ENCODE measurements around the gene FLYWCH1.
A peak's percentile ranks its signal among the peaks of the same experiment; 100 is the strongest.

The FLYWCH1 gene

GRCh38 chr16:2971985-2972784 lies 60.5 kb downstream of the FLYWCH1 start:
- H3K4me1 ChIP-seq (ENCODE audit: control insufficient read depth, insufficient read depth, low read length, poor library complexity, severe bottlenecking), result no peaks in the 10 kb centered on the region
- peaks cover 40% of the 10 kb centered on the region for H3K36me3 ChIP-seq (ENCODE audit: control insufficient read depth, insufficient read depth, low read length)
- 91% methylated on average over 14 to 15 of the region's 15 CpGs for WGBS, 2 experiments (ENCODE audit: insufficient coverage in 2 of 2)
- no peaks in the 10 kb centered on the region for H3K9me3 ChIP-seq (ENCODE audit: control insufficient read depth, low read length)
- peak overlapping the region; percentile 5 for H3K27ac ChIP-seq (ENCODE audit: low read depth, low read length, severe bottlenecking)
- H3K4me3 ChIP-seq (ENCODE audit: extremely low read depth, insufficient read depth, low read length, poor library complexity, severe bottlenecking), result no peak overlapping the region

- 83 to 98% methylated on average over 5 of the region's 5 CpGs for WGBS, 2 experiments (ENCODE audit: insufficient coverage in 2 of 2)
- peaks cover 47% of the 10 kb centered on the region for H3K36me3 ChIP-seq (ENCODE audit: control insufficient read depth, insufficient read depth, low read length)
- no peaks in the 10 kb centered on the region for H3K4me1 ChIP-seq (ENCODE audit: control insufficient read depth, insufficient read depth, low read length, poor library complexity, severe bottlenecking)
- no peak overlapping the region for H3K4me3 ChIP-seq (ENCODE audit: extremely low read depth, insufficient read depth, low read length, poor library complexity, severe bottlenecking)
- H3K9me3 ChIP-seq (ENCODE audit: control insufficient read depth, low read length), result no peaks in the 10 kb centered on the region
- H3K27ac ChIP-seq (ENCODE audit: low read depth, low read length, severe bottlenecking), result no peak overlapping the region
These were observed 61.4 kb downstream of the FLYWCH1 start for GRCh38 chr16:2973093-2973492.

DNA sequence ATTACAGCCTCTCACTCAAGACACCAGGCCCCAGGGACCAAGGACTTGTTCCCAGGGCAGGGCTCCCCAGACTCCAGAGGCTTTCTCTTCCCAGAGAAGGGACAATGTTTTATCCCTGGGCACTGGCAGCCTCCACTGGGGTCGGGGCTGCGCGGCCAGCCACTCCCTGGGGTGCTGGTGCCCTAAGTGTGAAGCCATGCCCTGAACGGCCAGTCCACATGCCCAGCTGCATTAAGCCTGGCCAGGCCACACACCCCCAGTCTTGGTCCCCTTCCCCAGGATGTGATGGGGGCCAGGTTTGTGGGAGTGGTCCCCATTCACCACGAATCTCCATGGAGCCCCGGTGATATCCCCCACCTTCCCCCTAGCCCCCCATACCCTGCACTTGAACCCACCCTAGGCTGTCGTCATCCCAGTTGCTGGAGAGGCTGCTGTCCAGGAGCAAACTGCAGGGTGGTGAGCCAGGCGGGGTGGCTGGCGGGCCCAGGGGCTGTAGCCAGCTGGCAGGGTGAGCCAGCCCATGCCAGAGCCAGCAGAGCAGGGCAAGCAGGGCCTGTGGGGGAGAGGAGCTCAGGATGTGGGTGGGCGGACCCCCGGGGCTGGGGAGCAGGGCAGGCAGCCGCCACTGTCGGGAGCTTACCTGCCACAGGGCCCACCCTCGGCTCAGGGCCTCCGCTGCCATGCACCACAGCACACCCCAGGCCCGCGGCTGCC lies 62.0 kb downstream of the FLYWCH1 start:
- Histone ChIP-seq H3K4me3 (ENCODE audit: extremely low read depth, insufficient read depth, low read length, poor library complexity, severe bottlenecking) (no peak overlapping the region), H3K4me1 (ENCODE audit: control insufficient read depth, insufficient read depth, low read length, poor library complexity, severe bottlenecking) (no peaks in the 10 kb centered on the region), H3K36me3 (ENCODE audit: control insufficient read depth, insufficient read depth, low read length) (peaks cover 50% of the 10 kb centered on the region), H3K9me3 (ENCODE audit: control insufficient read depth, low read length) (no peaks in the 10 kb centered on the region), H3K27ac (ENCODE audit: low read depth, low read length, severe bottlenecking) (no peak overlapping the region)
- WGBS, 2 experiments (ENCODE audit: insufficient coverage in 2 of 2), result 90 to 96% methylated on average over 13 to 14 of the region's 17 CpGs

GRCh38 chr16:2974319-2975056 lies 62.8 kb downstream of the FLYWCH1 start:
- H3K4me3 ChIP-seq (ENCODE audit: extremely low read depth, insufficient read depth, low read length, poor library complexity, severe bottlenecking), result no peak overlapping the region
- H3K27ac ChIP-seq (ENCODE audit: low read depth, low read length, severe bottlenecking), result no peak overlapping the region
- peaks cover 50% of the 10 kb centered on the region for H3K36me3 ChIP-seq (ENCODE audit: control insufficient read depth, insufficient read depth, low read length)
- no peaks in the 10 kb centered on the region for H3K4me1 ChIP-seq (ENCODE audit: control insufficient read depth, insufficient read depth, low read length, poor library complexity, severe bottlenecking)
- WGBS, 2 experiments (ENCODE audit: insufficient coverage in 2 of 2), result 95% methylated on average over 13 to 15 of the region's 15 CpGs
- H3K9me3 ChIP-seq (ENCODE audit: control insufficient read depth, low read length), result no peaks in the 10 kb centered on the region

GRCh38 chr16:2975161-2975795 lies 63.5 kb downstream of the FLYWCH1 start:
- 91 to 96% methylated on average over 26 to 28 of the region's 28 CpGs for WGBS, 2 experiments (ENCODE audit: insufficient coverage in 2 of 2)
- no peak overlapping the region for H3K4me3 ChIP-seq (ENCODE audit: extremely low read depth, insufficient read depth, low read length, poor library complexity, severe bottlenecking)
- H3K36me3 ChIP-seq (ENCODE audit: control insufficient read depth, insufficient read depth, low read length), result peaks cover 50% of the 10 kb centered on the region
- no peaks in the 10 kb centered on the region for H3K4me1 ChIP-seq (ENCODE audit: control insufficient read depth, insufficient read depth, low read length, poor library complexity, severe bottlenecking)
- no peak overlapping the region for H3K27ac ChIP-seq (ENCODE audit: low read depth, low read length, severe bottlenecking)
- no peaks in the 10 kb centered on the region for H3K9me3 ChIP-seq (ENCODE audit: control insufficient read depth, low read length)

DNA sequence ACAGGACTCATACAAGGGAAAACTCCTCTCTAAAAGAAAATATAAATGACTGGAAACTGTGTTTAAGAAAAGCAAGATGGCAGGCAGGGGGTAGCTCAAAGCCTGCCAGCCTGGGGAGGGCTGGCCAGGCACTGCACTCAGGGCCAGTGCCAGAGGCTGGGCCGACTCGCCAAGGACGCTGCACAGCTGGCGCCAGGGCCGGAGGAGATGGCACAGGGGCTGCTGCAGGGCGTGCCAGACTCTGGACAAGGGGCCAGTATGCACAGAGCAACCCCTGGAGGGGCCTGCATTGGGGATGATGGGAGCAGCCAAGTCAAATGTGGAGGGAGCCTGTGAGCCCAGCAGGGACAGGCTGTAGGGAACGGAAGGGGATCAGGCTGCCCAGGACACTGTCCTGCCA lies 64.5 kb downstream of the FLYWCH1 start:
- H3K36me3 ChIP-seq (ENCODE audit: control insufficient read depth, insufficient read depth, low read length), result peaks cover 50% of the 10 kb centered on the region

DNA sequence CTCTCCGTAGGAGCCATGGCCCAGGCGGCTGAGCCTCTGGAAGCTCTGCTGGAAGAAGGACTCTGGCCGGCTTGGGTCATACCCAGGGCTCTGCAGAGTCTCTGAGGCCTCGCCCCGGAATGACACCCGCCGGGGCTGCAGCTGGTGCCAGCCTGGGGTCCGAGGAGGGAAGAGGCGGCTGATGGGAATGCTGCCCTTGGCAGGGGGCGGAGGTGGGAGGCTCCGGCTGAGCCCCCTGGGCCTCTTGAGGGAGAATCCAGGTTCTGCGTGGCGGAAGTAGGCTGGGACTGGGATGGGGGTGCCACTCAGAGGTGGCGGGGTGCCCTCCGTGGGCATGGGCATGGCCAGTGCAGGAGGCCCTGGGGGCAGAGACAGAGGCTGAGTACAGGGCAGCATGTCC lies 64.9 kb downstream of the FLYWCH1 start:
- Histone ChIP-seq H3K4me3 (ENCODE audit: extremely low read depth, insufficient read depth, low read length, poor library complexity, severe bottlenecking) (no peak overlapping the region), H3K36me3 (ENCODE audit: control insufficient read depth, insufficient read depth, low read length) (peaks cover 50% of the 10 kb centered on the region), H3K9me3 (ENCODE audit: control insufficient read depth, low read length) (no peaks in the 10 kb centered on the region), H3K4me1 (ENCODE audit: control insufficient read depth, insufficient read depth, low read length, poor library complexity, severe bottlenecking) (peaks cover 9% of the 10 kb centered on the region), H3K27ac (ENCODE audit: low read depth, low read length, severe bottlenecking) (no peak overlapping the region)
- 95 to 98% methylated on average over 11 to 12 of the region's 15 CpGs for WGBS, 2 experiments (ENCODE audit: insufficient coverage in 2 of 2)

More for the DNA sequence above, 64.5 kb downstream of the FLYWCH1 start:
- 82 to 97% methylated on average over 1 to 7 of the region's 7 CpGs for WGBS, 2 experiments (ENCODE audit: insufficient coverage in 2 of 2)
- Histone ChIP-seq H3K9me3 (ENCODE audit: control insufficient read depth, low read length) (no peaks in the 10 kb centered on the region), H3K27ac (ENCODE audit: low read depth, low read length, severe bottlenecking) (no peak overlapping the region), H3K4me1 (ENCODE audit: control insufficient read depth, insufficient read depth, low read length, poor library complexity, severe bottlenecking) (peaks cover 5% of the 10 kb centered on the region), H3K4me3 (ENCODE audit: extremely low read depth, insufficient read depth, low read length, poor library complexity, severe bottlenecking) (no peak overlapping the region)

GRCh38 chr16:2977440-2977839 lies 65.7 kb downstream of the FLYWCH1 start:
- Histone ChIP-seq H3K4me3 (ENCODE audit: extremely low read depth, insufficient read depth, low read length, poor library complexity, severe bottlenecking) (no peak overlapping the region), H3K36me3 (ENCODE audit: control insufficient read depth, insufficient read depth, low read length) (peaks cover 47% of the 10 kb centered on the region), H3K4me1 (ENCODE audit: control insufficient read depth, insufficient read depth, low read length, poor library complexity, severe bottlenecking) (peaks cover 14% of the 10 kb centered on the region), H3K27ac (ENCODE audit: low read depth, low read length, severe bottlenecking) (no peak overlapping the region), H3K9me3 (ENCODE audit: control insufficient read depth, low read length) (no peaks in the 10 kb centered on the region)
- 97 to 98% methylated on average over 4 to 6 of the region's 6 CpGs for WGBS, 2 experiments (ENCODE audit: insufficient coverage in 2 of 2)

- 9 to 10% methylated on average over 28 to 42 of the region's 43 CpGs for WGBS, 2 experiments (ENCODE audit: insufficient coverage in 2 of 2)
- Histone ChIP-seq H3K27ac (ENCODE audit: low read depth, low read length, severe bottlenecking) (no peak overlapping the region), H3K4me3 (ENCODE audit: extremely low read depth, insufficient read depth, low read length, poor library complexity, severe bottlenecking) (peak overlapping the region; percentile 72), H3K4me1 (ENCODE audit: control insufficient read depth, insufficient read depth, low read length, poor library complexity, severe bottlenecking) (peaks cover 14% of the 10 kb centered on the region), H3K36me3 (ENCODE audit: control insufficient read depth, insufficient read depth, low read length) (peaks cover 27% of the 10 kb centered on the region), H3K9me3 (ENCODE audit: control insufficient read depth, low read length) (no peaks in the 10 kb centered on the region)
These were observed 68.0 kb downstream of the FLYWCH1 start for GRCh38 chr16:2979669-2980226.
